H9 (cell line): ENCODE measurements around the gene GGACT. TPM values are rescaled to one million over a fixed set of nuclear protein-coding genes. Genes with fewer than 3 reads are reported as not detected.

ENCODE experiments used
- DNase-seq: peaks from one replicate; pipeline ENCODE4 v3.0.0-alpha.2; 2017
- H2AFZ ChIP-seq: one replicate; pipeline ENCODE4 v1.6.1; 2013; ENCODE audit warnings: mild to moderate bottlenecking, low read length, control low read depth, moderate library complexity
- H2AK5ac ChIP-seq: 2 replicates; pipeline ENCODE4 v1.6.1; 2013; ENCODE audit warnings: low read length, control low read depth, mixed read lengths; ENCODE audit not compliant: insufficient read length
- H2BK120ac ChIP-seq: one replicate; pipeline ENCODE4 v1.6.1; 2013; ENCODE audit warnings: low read depth, mild to moderate bottlenecking, low read length, control low read depth, inconsistent platforms; ENCODE audit not compliant: poor library complexity, severe bottlenecking
- H2BK12ac ChIP-seq: 2 replicates; pipeline ENCODE4 v1.6.1; 2013; ENCODE audit warnings: low read length, control low read depth, mixed read lengths, low read depth; ENCODE audit not compliant: insufficient read length
- H2BK15ac ChIP-seq: 2 replicates; pipeline ENCODE4 v1.6.1; 2013; ENCODE audit warnings: low read depth, low read length, control low read depth
- H2BK20ac ChIP-seq: one replicate; pipeline ENCODE4 v1.6.1; 2013; ENCODE audit warnings: low read depth, mild to moderate bottlenecking, low read length, control low read depth, inconsistent platforms; ENCODE audit not compliant: poor library complexity, severe bottlenecking
- H2BK5ac ChIP-seq: 2 replicates; pipeline ENCODE4 v1.6.1; 2013; ENCODE audit warnings: low read length, control low read depth, mixed read lengths; ENCODE audit not compliant: insufficient read length
- H3K14ac ChIP-seq: 2 replicates; pipeline ENCODE4 v1.6.1; 2013; ENCODE audit warnings: low read length, control low read depth; ENCODE audit not compliant: insufficient read depth
- H3K18ac ChIP-seq: 2 replicates; pipeline ENCODE4 v1.6.1; 2013; ENCODE audit warnings: low read depth, mild to moderate bottlenecking, mixed read lengths, low read length, control low read depth; ENCODE audit not compliant: insufficient read length
- H3K23ac ChIP-seq: 2 replicates; pipeline ENCODE4 v1.6.1; 2013; ENCODE audit warnings: low read length, control low read depth, mixed read lengths, low read depth; ENCODE audit not compliant: insufficient read length
- H3K23me2 ChIP-seq: 2 replicates; pipeline ENCODE4 v1.6.1; 2013; ENCODE audit warnings: low read depth, mild to moderate bottlenecking, mixed read lengths, low read length, control low read depth; ENCODE audit not compliant: insufficient read length, poor library complexity, severe bottlenecking
- H3K27ac ChIP-seq: 2 replicates; pipeline ENCODE4 v1.5.1; 2013; ENCODE audit warnings: low read length, control low read depth, mixed read lengths, low read depth; ENCODE audit not compliant: insufficient read length
- H3K27me3 ChIP-seq: 2 replicates; pipeline ENCODE4 v1.6.1; 2013; ENCODE audit warnings: low read length, control low read depth, inconsistent platforms; ENCODE audit not compliant: insufficient read depth
- H3K4ac ChIP-seq: 2 replicates; pipeline ENCODE4 v1.6.1; 2013; ENCODE audit warnings: low read depth, mild to moderate bottlenecking, control low read depth, inconsistent platforms, low read length, moderate library complexity
- H3K4me1 ChIP-seq: 2 replicates; pipeline ENCODE4 v1.6.1; 2013; ENCODE audit warnings: low read length, control low read depth, inconsistent platforms; ENCODE audit not compliant: insufficient read depth
- H3K4me2 ChIP-seq: 2 replicates; pipeline ENCODE4 v1.6.1; 2013; ENCODE audit warnings: low read length, control low read depth, mixed read lengths; ENCODE audit not compliant: insufficient read length, insufficient read depth
- H3K56ac ChIP-seq: 2 replicates; pipeline ENCODE4 v1.6.1; 2013; ENCODE audit warnings: low read depth, mild to moderate bottlenecking, mixed read lengths, low read length, control low read depth; ENCODE audit not compliant: insufficient read length
- H3K79me1 ChIP-seq: 2 replicates; pipeline ENCODE4 v1.6.1; 2013; ENCODE audit warnings: low read depth, mild to moderate bottlenecking, moderate library complexity, low read length, control low read depth, inconsistent platforms; ENCODE audit not compliant: insufficient read depth, poor library complexity, severe bottlenecking
- H3K79me2 ChIP-seq: 2 replicates; pipeline ENCODE4 v1.6.1; 2013; ENCODE audit warnings: low read length, control low read depth, inconsistent platforms; ENCODE audit not compliant: insufficient read depth
- H3K9ac ChIP-seq: 2 replicates; pipeline ENCODE4 v1.6.1; 2013; ENCODE audit warnings: low read length, control low read depth, mixed read lengths; ENCODE audit not compliant: insufficient read length; ENCODE audit errors: extremely low read depth
- H3K9me3 ChIP-seq: one replicate; pipeline ENCODE4 v1.6.1; 2013; ENCODE audit warnings: low read depth, low read length, inconsistent platforms; ENCODE audit not compliant: control insufficient read depth
- H3T11ph ChIP-seq: one replicate; pipeline ENCODE4 v1.6.1; 2013; ENCODE audit warnings: mild to moderate bottlenecking, low read length, control low read depth, inconsistent platforms
- H4K20me1 ChIP-seq: one replicate; pipeline ENCODE4 v1.6.1; 2013; ENCODE audit not compliant: control insufficient read depth, insufficient read length, insufficient read depth
- H4K5ac ChIP-seq: 2 replicates; pipeline ENCODE4 v1.6.1; 2013; ENCODE audit warnings: low read depth, mild to moderate bottlenecking, mixed read lengths, low read length, control low read depth; ENCODE audit not compliant: insufficient read length
- H4K8ac ChIP-seq: replicated peaks from 2 replicates; pipeline ENCODE4 v1.6.1; 2013; ENCODE audit warnings: low read length, control low read depth, mixed read lengths, low read depth; ENCODE audit not compliant: insufficient read length
- H4K91ac ChIP-seq: 2 replicates; pipeline ENCODE4 v1.6.1; 2013; ENCODE audit warnings: low read depth, mild to moderate bottlenecking, moderate library complexity, mixed read lengths, low read length, control low read depth; ENCODE audit not compliant: insufficient read length
- H3K27ac Mint-ChIP-seq, 3 experiments: 2 replicates in 2 of 3; 3 replicates in 1 of 3; pipeline ENCODE4 v1.8.0; 2020 to 2021; ENCODE audit warnings: mixed read lengths in 3 of 3, mild to moderate bottlenecking in 1 of 3, moderate library complexity in 1 of 3
- H3K27me3 Mint-ChIP-seq: 2 replicates; pipeline ENCODE4 v1.8.0; 2021; ENCODE audit warnings: low read depth, mild to moderate bottlenecking, moderate library complexity, mixed read lengths
- H3K36me3 Mint-ChIP-seq, 3 experiments: 2 replicates in 2 of 3; 3 replicates in 1 of 3; pipeline ENCODE4 v1.8.0; 2020 to 2021; ENCODE audit warnings: low read depth in 3 of 3, mixed read lengths in 3 of 3; ENCODE audit not compliant: insufficient read depth in 1 of 3
- H3K4me1 Mint-ChIP-seq, 2 experiments: 2 replicates each; pipeline ENCODE4 v1.8.0; 2020; ENCODE audit warnings: mixed read lengths in 2 of 2
- H3K4me3 Mint-ChIP-seq, 2 experiments: 2 replicates in 1 of 2; 3 replicates in 1 of 2; pipeline ENCODE4 v1.8.0; 2020 to 2021; ENCODE audit warnings: mild to moderate bottlenecking in 2 of 2, mixed read lengths in 2 of 2, moderate library complexity in 1 of 2
- H3K9me3 Mint-ChIP-seq, 2 experiments: 2 replicates in 1 of 2; 3 replicates in 1 of 2; pipeline ENCODE4 v1.8.0; 2020; ENCODE audit warnings: mild to moderate bottlenecking in 2 of 2, mixed read lengths in 2 of 2, moderate library complexity in 1 of 2
- WGBS: extraction: QIAGEN DNeasy Blood & Tissue Kit; methylation state at CpG from one replicate; pipeline ENCODE4 v1.1.7; 2013; ENCODE audit warnings: missing lambda C conversion rate, low lambda C conversion rate, mixed read lengths; ENCODE audit not compliant: insufficient read length; ENCODE audit errors: extremely low coverage; 5-methylcytosine and 5-hydroxymethylcytosine counted together
- total RNA-seq: library from RNA; stranded (reverse); gene quantifications from 2 replicates; pipeline ENCODE4 v1.2.1, GENCODE V29; 2021
- TF ChIP-seq, protein P1 (sequence below): fragments of 200-600 bp; sonication (generic); conservative IDR thresholded peaks from 3 replicates; pipeline ENCODE4 v1.8.0; 2021; ENCODE audit warnings: antibody characterized with exemption, mild to moderate bottlenecking

Gene GGACT
- total RNA-seq, 1 experiment from 2014 or later = 1.3 TPM

DNA sequence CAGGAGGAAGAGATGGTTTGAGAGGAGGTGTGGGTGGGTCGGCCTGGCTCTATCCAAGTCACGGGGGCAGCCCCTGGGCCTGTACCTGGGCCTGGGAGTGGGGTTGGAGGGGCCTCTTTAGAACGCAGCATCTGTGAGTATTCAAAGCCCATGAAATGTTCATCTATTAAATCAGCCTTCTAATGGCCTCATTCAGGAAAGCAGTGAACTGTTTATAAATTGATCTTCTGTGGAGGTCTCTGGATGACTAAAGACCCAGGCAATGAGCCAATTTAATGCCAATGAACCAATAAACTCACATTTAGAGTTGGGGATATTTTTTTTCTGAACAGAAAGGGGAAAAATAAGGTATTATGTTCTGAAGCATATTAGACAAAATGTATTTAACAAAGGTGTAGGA lies 19.9 kb upstream of the GGACT start:
- H3K14ac ChIP-seq = no peak overlapping the region; the same call in 1 of the 2 replicates
- no peak overlapping the region for H2BK12ac ChIP-seq
- H4K91ac ChIP-seq = no peak overlapping the region
- H2BK120ac ChIP-seq = no peak overlapping the region
- Mint-ChIP-seq H3K27ac (peak overlapping the region in 1 of 3 experiments; percentile 49; a peak in 2 of 7 replicates), H3K4me3 (no peak overlapping the region), H3K9me3 (no peaks in the 10 kb centered on the region), H3K27me3 (no peaks in the 10 kb centered on the region), H3K36me3 (peaks cover 0 to 12% (median 10%) of the 10 kb centered on the region in 3 experiments; a peak in 6 of 7 replicates), H3K4me1 (no peaks in the 10 kb centered on the region)
- no peak overlapping the region for H3K56ac ChIP-seq
- no peak for DNase-seq
- no peaks in the 10 kb centered on the region for H3K79me1 ChIP-seq
- H3K23ac ChIP-seq = no peak overlapping the region
- no peak overlapping the region for H4K5ac ChIP-seq
- H3K27ac ChIP-seq = no peak overlapping the region
- H2AFZ ChIP-seq = no peak overlapping the region
- no peaks in the 10 kb centered on the region for H3K9me3 ChIP-seq
- H2BK20ac ChIP-seq = no peak overlapping the region
- H3K4ac ChIP-seq = no peak overlapping the region
- H3K4me2 ChIP-seq = no peak overlapping the region
- TF ChIP-seq, protein P1, sequence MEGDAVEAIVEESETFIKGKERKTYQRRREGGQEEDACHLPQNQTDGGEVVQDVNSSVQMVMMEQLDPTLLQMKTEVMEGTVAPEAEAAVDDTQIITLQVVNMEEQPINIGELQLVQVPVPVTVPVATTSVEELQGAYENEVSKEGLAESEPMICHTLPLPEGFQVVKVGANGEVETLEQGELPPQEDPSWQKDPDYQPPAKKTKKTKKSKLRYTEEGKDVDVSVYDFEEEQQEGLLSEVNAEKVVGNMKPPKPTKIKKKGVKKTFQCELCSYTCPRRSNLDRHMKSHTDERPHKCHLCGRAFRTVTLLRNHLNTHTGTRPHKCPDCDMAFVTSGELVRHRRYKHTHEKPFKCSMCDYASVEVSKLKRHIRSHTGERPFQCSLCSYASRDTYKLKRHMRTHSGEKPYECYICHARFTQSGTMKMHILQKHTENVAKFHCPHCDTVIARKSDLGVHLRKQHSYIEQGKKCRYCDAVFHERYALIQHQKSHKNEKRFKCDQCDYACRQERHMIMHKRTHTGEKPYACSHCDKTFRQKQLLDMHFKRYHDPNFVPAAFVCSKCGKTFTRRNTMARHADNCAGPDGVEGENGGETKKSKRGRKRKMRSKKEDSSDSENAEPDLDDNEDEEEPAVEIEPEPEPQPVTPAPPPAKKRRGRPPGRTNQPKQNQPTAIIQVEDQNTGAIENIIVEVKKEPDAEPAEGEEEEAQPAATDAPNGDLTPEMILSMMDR = no peak
- H4K20me1 ChIP-seq = no peaks in the 10 kb centered on the region
- no peak overlapping the region for H2AK5ac ChIP-seq
- H3T11ph ChIP-seq = no peak overlapping the region
- no peak overlapping the region for H3K18ac ChIP-seq
- no peak overlapping the region for H2BK5ac ChIP-seq
- no peak overlapping the region for H4K8ac ChIP-seq
- H3K79me2 ChIP-seq = no peaks in the 10 kb centered on the region
- no peak overlapping the region for H2BK15ac ChIP-seq
- no CpG with 5 or more reads among the region's 3 CpGs for WGBS
- H3K9ac ChIP-seq = no peak overlapping the region
- no peaks in the 10 kb centered on the region for H3K27me3 ChIP-seq
- no peaks in the 10 kb centered on the region for H3K23me2 ChIP-seq
- H3K4me1 ChIP-seq = no peaks in the 10 kb centered on the region
